SH-SY5Y (cell line): Measurements from ENCODE around the gene HMGB3.

Experiments
- GATA2 ChIP-seq: IDR thresholded peaks from 2 replicates; pipeline ENCODE4 v1.6.1; 2011; ENCODE audit warnings: mild to moderate bottlenecking, low read depth, low read length
- GATA3 ChIP-seq: IDR thresholded peaks from 2 replicates; pipeline ENCODE4 v1.6.1; 2011; ENCODE audit warnings: low read depth, mild to moderate bottlenecking, low read length, moderate library complexity

DNA sequence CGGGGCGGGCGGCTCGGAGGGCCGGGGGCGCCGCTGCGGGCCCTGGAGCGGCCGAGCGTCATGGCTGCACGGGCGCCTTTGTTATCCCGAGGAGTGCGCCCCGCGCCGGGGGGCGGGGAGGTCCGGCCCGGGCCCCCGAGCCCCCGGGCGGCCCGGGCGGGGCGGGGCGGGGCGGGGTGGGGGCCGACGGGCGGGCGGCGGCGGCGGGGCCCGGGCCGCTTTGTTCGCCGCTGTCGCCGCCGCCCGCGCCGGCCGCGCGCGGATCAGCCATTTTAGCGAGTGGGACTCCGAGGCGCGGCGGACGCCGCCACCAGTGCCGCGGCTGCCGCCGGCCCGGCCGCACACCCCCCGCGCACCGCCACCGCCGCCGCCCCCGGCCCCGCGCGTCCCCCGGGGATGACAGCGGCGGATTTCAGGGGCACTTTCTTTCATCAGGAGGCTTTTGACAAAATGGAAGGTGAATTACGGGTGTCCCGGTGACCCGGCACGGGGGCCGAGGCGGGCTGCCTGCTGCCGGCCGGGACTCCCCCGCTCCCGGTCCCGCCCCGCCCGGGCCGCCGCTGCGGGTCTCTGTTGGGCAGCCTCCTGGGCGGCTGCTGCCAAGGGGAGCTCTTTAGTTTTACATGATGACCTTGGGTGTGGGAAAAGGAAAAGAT, 1.2 kb downstream of the HMGB3 start:
- TF ChIP-seq GATA3 (no peak), GATA2 (no peak)
